HG03565 (cell line): ENCODE results near the gene SLC38A10.

ENCODE experiments used
- ATAC-seq: cut with Tn5 transposase; IDR thresholded peaks from one replicate; pipeline ENCODE4 v1.9.1; 2021; ENCODE audit warnings: mild to moderate bottlenecking, moderate library complexity; ENCODE audit not compliant: unreplicated experiment

Gene SLC38A10

GRCh38 chr17:81279278-81280275, 15.5 kb downstream of the SLC38A10 start:
- ATAC-seq, result no peak

- ATAC-seq, result no peak
Measured at GRCh38 chr17:81278831-81279230, 16.3 kb downstream of the SLC38A10 start.

GRCh38 chr17:81277946-81278693, 17.0 kb downstream of the SLC38A10 start:
- ATAC-seq, result no peak

GRCh38 chr17:81277421-81277820, 17.7 kb downstream of the SLC38A10 start:
- no peak for ATAC-seq

- no peak for ATAC-seq
Measured at GRCh38 chr17:81276781-81277180, 18.3 kb downstream of the SLC38A10 start.

- ATAC-seq, result no peak
Measured at GRCh38 chr17:81274471-81274855, 20.6 kb downstream of the SLC38A10 start.

- ATAC-seq, result no peak
Measured at GRCh38 chr17:81273698-81274470, 21.2 kb downstream of the SLC38A10 start.

GRCh38 chr17:81272616-81273015, 22.5 kb downstream of the SLC38A10 start:
- no peak for ATAC-seq

- no peak for ATAC-seq
Measured at GRCh38 chr17:81271226-81271625, 23.9 kb downstream of the SLC38A10 start.

- no peak for ATAC-seq
Measured at GRCh38 chr17:81270279-81270678, 24.8 kb downstream of the SLC38A10 start.

GRCh38 chr17:81267390-81268067, 27.6 kb downstream of the SLC38A10 start:
- no peak for ATAC-seq

GRCh38 chr17:81265576-81265975, 29.5 kb downstream of the SLC38A10 start:
- no peak for ATAC-seq

- ATAC-seq, result no peak
Measured at GRCh38 chr17:81264640-81265039, 30.5 kb downstream of the SLC38A10 start.

- ATAC-seq, result no peak
Measured at GRCh38 chr17:81263371-81264181, 31.5 kb downstream of the SLC38A10 start.

- no peak for ATAC-seq
Measured at GRCh38 chr17:81261582-81262336, 33.3 kb downstream of the SLC38A10 start.

- ATAC-seq, result no peak
Measured at GRCh38 chr17:81261096-81261495, 34.0 kb downstream of the SLC38A10 start.

- ATAC-seq, result no peak
Measured at GRCh38 chr17:81260641-81261040, 34.5 kb downstream of the SLC38A10 start.

GRCh38 chr17:81260171-81260570, 34.9 kb downstream of the SLC38A10 start:
- no peak for ATAC-seq

- no peak for ATAC-seq
Measured at GRCh38 chr17:81259058-81259605, 36.0 kb downstream of the SLC38A10 start.
